ENCODE results near the gene MOCS3.
A peak's percentile ranks its signal among the peaks of the same experiment; 100 is the strongest.

Gene MOCS3

GRCh38 chr20:50932016-50932485 is 26.6 kb upstream of the MOCS3 start:
- H3K4me1 ChIP-seq (ENCODE audit: control insufficient read depth, insufficient read depth, low read length) = peaks cover 15% of the 10 kb centered on the region
- 72 to 77% methylated on average over 6 of the region's 6 CpGs for WGBS, 2 experiments
- H3K27ac ChIP-seq (ENCODE audit: insufficient read depth, low read depth, low read length, poor library complexity, severe bottlenecking) = peak overlapping the region; percentile 98
- H3K27me3 ChIP-seq (ENCODE audit: control insufficient read depth, insufficient read depth, low read length, poor library complexity, severe bottlenecking) = no peaks in the 10 kb centered on the region
- H3K9me3 ChIP-seq (ENCODE audit: control insufficient read depth, low read length) = no peaks in the 10 kb centered on the region
- peak overlapping the region; percentile 80 for H3K4me3 ChIP-seq (ENCODE audit: insufficient read depth, low read depth, low read length)
- H3K36me3 ChIP-seq (ENCODE audit: control insufficient read depth, insufficient read depth, low read length) = peaks cover 26% of the 10 kb centered on the region

- Histone ChIP-seq H3K4me3 (ENCODE audit: insufficient read depth, low read depth, low read length) (no peak overlapping the region), H3K4me1 (ENCODE audit: control insufficient read depth, insufficient read depth, low read length) (peaks cover 13% of the 10 kb centered on the region), H3K36me3 (ENCODE audit: control insufficient read depth, insufficient read depth, low read length) (peaks cover 28% of the 10 kb centered on the region), H3K9me3 (ENCODE audit: control insufficient read depth, low read length) (no peaks in the 10 kb centered on the region), H3K27ac (ENCODE audit: insufficient read depth, low read depth, low read length, poor library complexity, severe bottlenecking) (no peak overlapping the region), H3K27me3 (ENCODE audit: control insufficient read depth, insufficient read depth, low read length, poor library complexity, severe bottlenecking) (no peaks in the 10 kb centered on the region)
- 100% methylated on average over 1 of the region's 1 CpG; no CpG with 5 or more reads in 1 of the 2 experiments for WGBS, 2 experiments
Observed at GRCh38 chr20:50932691-50933280, 25.8 kb upstream of the MOCS3 start.

- Histone ChIP-seq H3K27me3 (ENCODE audit: control insufficient read depth, insufficient read depth, low read length, poor library complexity, severe bottlenecking) (no peaks in the 10 kb centered on the region), H3K4me1 (ENCODE audit: control insufficient read depth, insufficient read depth, low read length) (peaks cover 6% of the 10 kb centered on the region), H3K9me3 (ENCODE audit: control insufficient read depth, low read length) (no peaks in the 10 kb centered on the region), H3K27ac (ENCODE audit: insufficient read depth, low read depth, low read length, poor library complexity, severe bottlenecking) (no peak overlapping the region), H3K36me3 (ENCODE audit: control insufficient read depth, insufficient read depth, low read length) (peaks cover 23% of the 10 kb centered on the region), H3K4me3 (ENCODE audit: insufficient read depth, low read depth, low read length) (no peak overlapping the region)
- WGBS, 2 experiments = 93 to 95% methylated on average over 1 of the region's 1 CpG
Observed at GRCh38 chr20:50933589-50933988, 25.0 kb upstream of the MOCS3 start.

GRCh38 chr20:50943069-50943468 is 15.5 kb upstream of the MOCS3 start:
- H3K27ac ChIP-seq (ENCODE audit: insufficient read depth, low read depth, low read length, poor library complexity, severe bottlenecking) = no peak overlapping the region
- 94 to 96% methylated on average over 7 of the region's 7 CpGs for WGBS, 2 experiments
- H3K36me3 ChIP-seq (ENCODE audit: control insufficient read depth, insufficient read depth, low read length) = peaks cover 32% of the 10 kb centered on the region
- no peaks in the 10 kb centered on the region for H3K4me1 ChIP-seq (ENCODE audit: control insufficient read depth, insufficient read depth, low read length)
- H3K9me3 ChIP-seq (ENCODE audit: control insufficient read depth, low read length) = no peaks in the 10 kb centered on the region
- H3K27me3 ChIP-seq (ENCODE audit: control insufficient read depth, insufficient read depth, low read length, poor library complexity, severe bottlenecking) = no peaks in the 10 kb centered on the region
- no peak overlapping the region for H3K4me3 ChIP-seq (ENCODE audit: insufficient read depth, low read depth, low read length)

GRCh38 chr20:50948132-50948785 is 10.4 kb upstream of the MOCS3 start:
- H3K4me1 ChIP-seq (ENCODE audit: control insufficient read depth, insufficient read depth, low read length) = no peaks in the 10 kb centered on the region
- no peak overlapping the region for H3K4me3 ChIP-seq (ENCODE audit: insufficient read depth, low read depth, low read length)
- no peaks in the 10 kb centered on the region for H3K27me3 ChIP-seq (ENCODE audit: control insufficient read depth, insufficient read depth, low read length, poor library complexity, severe bottlenecking)
- 95% methylated on average over 3 of the region's 4 CpGs for WGBS, 2 experiments
- H3K27ac ChIP-seq (ENCODE audit: insufficient read depth, low read depth, low read length, poor library complexity, severe bottlenecking) = no peak overlapping the region
- no peaks in the 10 kb centered on the region for H3K9me3 ChIP-seq (ENCODE audit: control insufficient read depth, low read length)
- peaks cover 34% of the 10 kb centered on the region for H3K36me3 ChIP-seq (ENCODE audit: control insufficient read depth, insufficient read depth, low read length)

GRCh38 chr20:50953196-50953595 is 5.4 kb upstream of the MOCS3 start:
- no peak overlapping the region for H3K27ac ChIP-seq (ENCODE audit: insufficient read depth, low read depth, low read length, poor library complexity, severe bottlenecking)
- H3K27me3 ChIP-seq (ENCODE audit: control insufficient read depth, insufficient read depth, low read length, poor library complexity, severe bottlenecking) = no peaks in the 10 kb centered on the region
- H3K4me3 ChIP-seq (ENCODE audit: insufficient read depth, low read depth, low read length) = no peak overlapping the region
- H3K9me3 ChIP-seq (ENCODE audit: control insufficient read depth, low read length) = no peaks in the 10 kb centered on the region
- WGBS, 2 experiments = 92 to 97% methylated on average over 2 of the region's 2 CpGs
- H3K4me1 ChIP-seq (ENCODE audit: control insufficient read depth, insufficient read depth, low read length) = no peaks in the 10 kb centered on the region
- peaks cover 12% of the 10 kb centered on the region for H3K36me3 ChIP-seq (ENCODE audit: control insufficient read depth, insufficient read depth, low read length)

- H3K4me3 ChIP-seq (ENCODE audit: insufficient read depth, low read depth, low read length) = no peak overlapping the region
- H3K4me1 ChIP-seq (ENCODE audit: control insufficient read depth, insufficient read depth, low read length) = no peaks in the 10 kb centered on the region
- H3K27me3 ChIP-seq (ENCODE audit: control insufficient read depth, insufficient read depth, low read length, poor library complexity, severe bottlenecking) = no peaks in the 10 kb centered on the region
- no peak overlapping the region for H3K27ac ChIP-seq (ENCODE audit: insufficient read depth, low read depth, low read length, poor library complexity, severe bottlenecking)
- no peaks in the 10 kb centered on the region for H3K9me3 ChIP-seq (ENCODE audit: control insufficient read depth, low read length)
- peaks cover 11% of the 10 kb centered on the region for H3K36me3 ChIP-seq (ENCODE audit: control insufficient read depth, insufficient read depth, low read length)
Observed at GRCh38 chr20:50953821-50954220, 4.8 kb upstream of the MOCS3 start.

- 44 to 50% methylated on average over 7 of the region's 7 CpGs for WGBS, 2 experiments
- Histone ChIP-seq H3K9me3 (ENCODE audit: control insufficient read depth, low read length) (no peaks in the 10 kb centered on the region), H3K4me3 (ENCODE audit: insufficient read depth, low read depth, low read length) (peak overlapping the region; percentile 74), H3K27me3 (ENCODE audit: control insufficient read depth, insufficient read depth, low read length, poor library complexity, severe bottlenecking) (no peaks in the 10 kb centered on the region), H3K36me3 (ENCODE audit: control insufficient read depth, insufficient read depth, low read length) (peaks cover 7% of the 10 kb centered on the region), H3K27ac (ENCODE audit: insufficient read depth, low read depth, low read length, poor library complexity, severe bottlenecking) (no peak overlapping the region), H3K4me1 (ENCODE audit: control insufficient read depth, insufficient read depth, low read length) (peaks cover 8% of the 10 kb centered on the region)
Observed at GRCh38 chr20:50957276-50957675, 1.3 kb upstream of the MOCS3 start.

GRCh38 chr20:50957798-50958614 is 612 bp upstream of the MOCS3 start, which contains the start of gene DPM1:
DPM1 (minus strand) TSS chr20:50958532; CDS start chr20:50958523, 9 bp downstream.
- H3K36me3 ChIP-seq (ENCODE audit: control insufficient read depth, insufficient read depth, low read length) = peaks cover 7% of the 10 kb centered on the region
- 1% methylated on average over 52 of the region's 52 CpGs for WGBS, 2 experiments
- H3K4me1 ChIP-seq (ENCODE audit: control insufficient read depth, insufficient read depth, low read length) = peaks cover 8% of the 10 kb centered on the region
- H3K9me3 ChIP-seq (ENCODE audit: control insufficient read depth, low read length) = no peaks in the 10 kb centered on the region
- peak within 1 kb of the TSS; percentile 83 for H3K27ac ChIP-seq (ENCODE audit: insufficient read depth, low read depth, low read length, poor library complexity, severe bottlenecking)
- no peaks in the 10 kb centered on the region for H3K27me3 ChIP-seq (ENCODE audit: control insufficient read depth, insufficient read depth, low read length, poor library complexity, severe bottlenecking)
- H3K4me3 ChIP-seq (ENCODE audit: insufficient read depth, low read depth, low read length) = peak within 1 kb of the TSS; percentile 74

- Histone ChIP-seq H3K27ac (ENCODE audit: insufficient read depth, low read depth, low read length, poor library complexity, severe bottlenecking) (no peak overlapping the region), H3K36me3 (ENCODE audit: control insufficient read depth, insufficient read depth, low read length) (peaks cover 7% of the 10 kb centered on the region), H3K4me1 (ENCODE audit: control insufficient read depth, insufficient read depth, low read length) (peaks cover 8% of the 10 kb centered on the region), H3K9me3 (ENCODE audit: control insufficient read depth, low read length) (no peaks in the 10 kb centered on the region), H3K27me3 (ENCODE audit: control insufficient read depth, insufficient read depth, low read length, poor library complexity, severe bottlenecking) (no peaks in the 10 kb centered on the region), H3K4me3 (ENCODE audit: insufficient read depth, low read depth, low read length) (peak overlapping the region; percentile 74)
- 73 to 76% methylated on average over 25 of the region's 25 CpGs for WGBS, 2 experiments
Observed at GRCh38 chr20:50959543-50960126, 1.0 kb downstream of the MOCS3 start.
